Stimulated activated CD4-positive, alpha-beta T cell treated with anti-CD3 and anti-CD28 coated beads, TNF-alpha, amount 100 ng/mL, for 4 hours (primary cell): ENCODE results near the gene RPN2.

Experiments
- DNase-seq, 3 experiments: peaks; one replicate each; pipeline ENCODE4 v3.0.0-alpha.2; 2020; ENCODE audit warnings: low read depth in 3 of 3

The RPN2 gene

GRCh38 chr20:37266940-37267666 lies 88.0 kb downstream of the RPN2 start:
- no peak for DNase-seq

DNA sequence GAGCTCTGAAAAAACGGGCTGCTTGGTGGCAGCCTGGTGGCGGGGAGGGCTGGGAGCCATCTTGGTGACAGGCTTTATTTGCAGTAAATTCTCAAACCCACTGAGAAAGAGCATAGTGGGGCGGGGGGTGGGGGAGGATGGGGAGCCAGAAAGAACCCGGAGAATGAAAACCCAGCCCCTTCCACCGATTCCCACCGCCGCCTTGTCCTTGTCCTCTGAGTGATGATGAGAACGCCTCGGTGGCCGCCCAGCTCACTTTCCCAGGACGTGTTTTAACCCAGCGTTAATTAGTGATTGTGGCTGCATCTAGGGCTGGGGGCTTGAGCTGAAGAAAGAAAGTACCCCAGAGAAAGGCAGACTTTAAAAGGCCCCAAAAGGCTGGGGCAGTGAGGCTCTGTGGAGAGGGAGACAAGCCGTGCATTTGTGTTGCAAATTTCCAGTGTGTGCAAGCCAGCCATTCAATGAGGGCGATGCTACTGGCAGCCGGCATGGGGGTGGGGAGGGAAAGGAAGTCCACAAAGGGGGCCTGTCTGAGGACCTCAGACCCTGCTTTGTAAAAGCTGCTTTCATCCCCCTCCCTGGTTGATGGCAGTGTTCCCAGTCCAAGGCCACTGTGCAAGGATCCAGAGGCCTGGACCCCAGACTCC lies 88.7 kb downstream of the RPN2 start:
- no peak for DNase-seq

GRCh38 chr20:37270576-37271420 lies 91.7 kb downstream of the RPN2 start:
- no peak for DNase-seq

- no peak for DNase-seq
These were observed 92.3 kb downstream of the RPN2 start for GRCh38 chr20:37271421-37271768.

DNA sequence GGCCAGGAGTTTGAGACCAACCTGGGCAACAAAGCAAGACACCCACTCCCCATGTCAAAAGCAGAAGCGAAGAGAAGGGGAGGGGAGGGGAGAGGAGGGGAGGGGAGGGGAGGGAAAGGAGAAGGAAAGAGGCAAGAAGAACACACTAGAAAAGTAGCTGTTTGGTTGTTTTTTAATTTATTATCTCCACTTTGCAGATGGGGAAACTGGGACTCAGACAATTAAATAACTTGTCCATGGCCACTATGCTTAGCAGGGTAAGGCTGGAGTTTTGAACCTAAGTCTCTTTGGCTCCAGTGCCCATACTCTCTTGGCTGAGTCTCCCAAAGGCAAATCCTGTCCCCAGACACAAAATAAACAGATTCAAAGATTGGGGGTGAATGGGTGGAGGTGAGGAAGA lies 94.9 kb downstream of the RPN2 start:
- no peak for DNase-seq

DNA sequence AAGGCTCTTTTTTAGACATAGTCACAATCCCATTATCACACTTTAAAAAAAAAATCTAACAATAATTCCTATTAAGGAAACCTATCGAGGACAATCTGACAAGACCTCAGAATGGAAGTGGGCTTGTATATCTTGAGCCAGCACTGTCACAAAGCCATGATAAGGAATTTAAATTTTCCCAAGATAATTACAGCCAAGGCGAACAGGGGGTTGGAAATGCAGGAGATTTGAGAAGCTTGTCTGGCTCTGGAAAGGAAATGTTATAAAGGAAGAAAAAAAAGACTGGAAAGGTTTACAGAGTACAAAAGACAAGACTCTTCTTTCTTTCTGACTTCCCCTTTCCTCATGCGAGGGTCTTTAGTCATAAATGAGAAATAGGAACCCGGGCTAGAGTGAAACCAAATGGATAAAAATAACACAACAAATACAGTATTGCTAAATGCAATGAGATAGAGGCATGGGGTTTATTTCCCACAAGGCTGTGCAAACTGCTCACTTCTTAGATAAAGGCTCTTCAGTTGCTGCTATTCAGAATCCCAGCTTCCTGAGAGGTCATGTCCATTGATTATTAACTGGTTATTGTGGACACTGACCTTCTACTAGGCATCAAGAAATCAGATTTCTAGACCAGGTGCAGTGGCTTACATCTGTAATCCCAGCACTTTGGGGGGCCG lies 95.9 kb downstream of the RPN2 start:
- no peak for DNase-seq

GRCh38 chr20:37276494-37277252 lies 97.5 kb downstream of the RPN2 start:
- DNase-seq = no peak

GRCh38 chr20:37277253-37277593 lies 98.1 kb downstream of the RPN2 start:
- DNase-seq = no peak

- no peak for DNase-seq
These were observed 99.9 kb downstream of the RPN2 start for GRCh38 chr20:37278966-37279590.

DNA sequence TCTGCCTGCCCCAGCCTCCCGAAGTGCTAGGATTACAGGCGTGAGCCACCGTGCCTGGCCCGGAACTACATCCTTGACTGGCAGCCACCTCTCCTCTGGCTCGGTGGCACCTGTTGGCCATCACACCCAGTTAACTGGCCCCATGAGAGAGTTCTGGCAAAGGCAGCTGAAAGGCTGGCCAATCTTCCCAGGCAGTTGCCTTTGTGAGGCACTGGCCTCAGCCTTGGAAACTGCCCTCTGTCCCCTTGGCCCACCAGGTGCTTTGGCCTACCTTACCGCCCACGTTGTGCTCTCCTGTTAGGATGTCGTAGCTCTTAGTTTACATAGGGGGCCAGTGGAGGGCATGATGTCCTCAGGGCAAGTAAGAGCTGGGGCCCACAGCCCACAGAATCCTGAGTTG lies 100.7 kb downstream of the RPN2 start:
- DNase-seq = no peak

GRCh38 chr20:37280403-37280802 lies 101.3 kb downstream of the RPN2 start:
- DNase-seq = no peak

- DNase-seq = no peak
These were observed 103.4 kb downstream of the RPN2 start for GRCh38 chr20:37282556-37282955.

DNA sequence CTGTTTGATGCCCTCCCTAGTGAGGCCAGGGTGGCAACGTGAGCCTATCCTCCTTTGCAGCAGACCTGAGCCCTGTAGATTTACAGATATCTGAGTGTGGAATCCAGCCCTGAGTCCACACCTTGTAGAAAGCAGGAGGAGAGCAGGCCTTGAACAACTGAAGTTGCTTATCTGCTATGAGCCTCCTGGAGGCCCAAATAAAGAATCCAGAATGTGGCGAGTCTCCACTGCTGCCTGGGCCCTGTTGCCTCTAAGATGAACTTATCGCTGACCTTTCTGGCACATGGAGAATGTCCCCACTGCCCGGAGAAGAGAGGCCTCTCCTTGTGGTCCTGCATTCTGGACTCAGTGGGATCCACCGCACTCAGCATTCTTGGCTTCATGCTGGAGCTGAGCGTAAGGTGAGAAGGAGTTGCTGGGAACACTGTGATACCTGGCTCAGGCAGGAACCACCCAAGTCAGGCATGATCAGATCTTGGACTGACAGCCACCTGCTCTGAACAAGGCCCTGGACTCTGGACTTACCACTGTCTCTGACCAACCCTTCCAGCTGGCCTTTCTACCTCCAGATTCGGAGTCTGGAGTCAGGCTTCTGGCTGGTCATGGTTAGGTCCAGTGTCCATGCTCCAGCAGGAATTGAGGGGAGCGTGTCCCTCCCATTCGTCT lies 104.5 kb downstream of the RPN2 start:
- no peak for DNase-seq

- no peak for DNase-seq
These were observed 105.6 kb downstream of the RPN2 start for GRCh38 chr20:37284691-37285161.

DNA sequence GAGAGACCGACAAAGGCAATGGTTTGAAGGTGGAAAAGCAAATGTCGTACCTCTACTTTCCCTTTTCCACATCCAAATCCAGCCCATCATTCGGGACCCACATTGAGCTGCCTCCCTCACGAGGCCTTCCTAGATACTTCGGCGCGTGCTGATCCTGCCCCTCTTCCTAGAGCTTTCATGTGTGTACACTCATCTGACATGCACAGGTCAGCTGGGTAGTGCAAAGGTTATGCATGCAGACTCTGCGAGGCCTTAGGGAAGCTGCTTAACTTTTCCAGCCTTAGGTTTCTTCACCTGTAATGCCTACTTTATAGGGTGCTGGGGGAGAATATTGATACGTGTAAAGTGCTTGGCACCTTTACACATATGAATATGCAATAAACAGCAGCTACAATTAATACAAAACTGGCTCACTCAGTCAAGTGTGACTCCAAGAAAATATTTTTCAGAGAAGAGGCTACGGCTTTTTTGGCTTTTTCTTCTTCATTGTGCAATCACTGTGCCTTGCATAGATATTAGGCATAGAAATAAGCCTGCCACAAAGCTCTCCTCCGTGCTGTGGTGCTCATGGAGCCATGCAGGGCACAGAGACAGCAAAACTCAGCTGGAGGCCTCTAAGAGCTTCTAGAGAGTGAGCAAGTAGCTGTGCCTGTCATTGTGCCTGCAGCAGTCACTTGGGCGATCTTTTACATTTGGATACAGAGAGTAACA lies 106.7 kb downstream of the RPN2 start:
- no peak for DNase-seq

DNA sequence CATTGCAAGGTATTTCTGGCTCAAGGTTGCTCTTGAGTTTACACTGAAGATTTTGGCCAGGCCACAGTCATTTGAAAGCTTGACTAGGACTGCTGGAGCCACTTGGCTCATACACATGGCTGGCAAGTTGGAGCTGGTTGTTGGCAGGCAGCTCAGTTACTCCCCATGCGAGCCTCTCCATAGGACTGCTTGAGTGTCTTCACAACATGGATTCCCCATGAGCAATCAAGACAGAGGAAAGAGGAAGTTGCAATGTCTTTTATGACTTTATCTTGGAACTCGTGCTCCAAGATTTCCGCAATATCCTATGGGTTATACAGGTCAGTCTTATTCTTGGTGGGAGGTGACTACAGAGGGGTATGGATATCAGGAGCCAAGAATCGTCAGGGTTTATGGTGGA lies 109.0 kb downstream of the RPN2 start:
- DNase-seq = no peak

DNA sequence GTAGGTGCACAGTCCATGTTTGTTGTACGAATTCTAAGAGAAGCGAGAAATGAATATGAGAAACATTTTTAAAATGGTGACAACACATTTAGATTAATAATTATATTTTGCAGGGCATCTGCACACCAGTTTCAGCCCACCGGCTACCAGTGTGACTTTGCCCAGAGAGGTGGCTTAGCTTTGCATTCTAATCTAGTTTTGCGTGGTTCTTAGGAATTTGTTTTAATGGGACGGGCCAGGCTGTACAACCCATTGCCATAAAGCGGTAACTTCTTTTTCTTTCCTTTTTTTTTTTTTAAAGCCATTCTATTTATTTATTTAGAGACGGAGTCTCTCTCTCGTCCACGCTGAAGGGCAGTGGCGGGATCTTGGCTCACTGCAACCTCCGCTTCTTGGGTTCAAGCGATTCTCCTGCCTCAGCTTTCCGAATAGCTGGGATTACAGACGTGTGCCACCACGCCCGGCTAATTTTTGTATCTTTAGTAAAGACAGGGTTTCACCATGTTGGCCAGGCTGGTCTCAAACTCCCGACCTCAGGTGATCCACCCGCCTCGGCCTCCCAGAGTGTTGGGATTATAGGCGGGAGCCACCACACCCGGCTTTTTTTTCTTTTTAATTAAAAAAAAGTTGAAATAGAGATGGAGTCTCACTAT lies 111.2 kb downstream of the RPN2 start:
- no peak for DNase-seq
